PC-9 (cell line): ENCODE data around the gene PLB1. TPM values are rescaled to one million over a fixed set of nuclear protein-coding genes. Genes with fewer than 3 reads are reported as not detected.
A peak's percentile ranks its signal among the peaks of the same experiment; 100 is the strongest.

Experiments
- BruUV-seq: library from RNA; stranded (reverse); fragments of 400-500 nt; replicated peaks from 2 replicates; lab custom pipeline; 2021; lab: Mats Ljungman, UMichigan
- CTCF ChIA-PET: fragments of 300-600 bp; sonication (Branson Sonifier 250); formaldehyde crosslinking; loops from one replicate; lab custom pipeline; 2022; ENCODE audit warnings: antibody characterized with exemption; lab: Charles Lee
- POLR2A ChIA-PET: fragments of 300-600 bp; sonication (Branson Sonifier 250); formaldehyde crosslinking; loops from one replicate; lab custom pipeline; 2022; ENCODE audit warnings: antibody characterized with exemption; ENCODE audit not compliant: unreplicated experiment; lab: Charles Lee
- DNase-seq, 2 experiments: peaks; one replicate each; pipeline versions ENCODE4 v3.0.0 to v3.0.0-alpha.2; 2015 to 2022; ENCODE audit warnings: mixed read lengths in 1 of 2
- H2AFZ ChIP-seq: fragments of 200-600 bp; sonication (generic); 2 replicates; pipeline ENCODE4 v1.8.1; 2017; ENCODE audit warnings: antibody characterized with exemption
- H3F3A ChIP-seq: fragments of 200-600 bp; sonication (generic); 2 replicates; pipeline ENCODE4 v1.8.1; 2017; ENCODE audit warnings: antibody characterized with exemption, mild to moderate bottlenecking, low read depth; ENCODE audit not compliant: insufficient read depth
- H3K27ac ChIP-seq: fragments of 200-600 bp; sonication (generic); 2 replicates; pipeline ENCODE4 v1.6.1; 2016; ENCODE audit warnings: mixed run types
- H3K27me3 ChIP-seq: fragments of 200-600 bp; sonication (generic); 2 replicates; pipeline ENCODE4 v1.6.1; 2016; ENCODE audit warnings: low read depth, mixed run types; ENCODE audit not compliant: insufficient read depth
- H3K36me3 ChIP-seq: fragments of 200-600 bp; sonication (generic); 2 replicates; pipeline ENCODE4 v1.6.1; 2016; ENCODE audit warnings: low read depth, mixed run types
- H3K4me1 ChIP-seq: fragments of 200-600 bp; sonication (generic); replicated peaks from 2 replicates; pipeline ENCODE4 v1.6.1; 2016; ENCODE audit warnings: mixed run types; ENCODE audit not compliant: insufficient read depth
- H3K4me2 ChIP-seq: fragments of 200-600 bp; sonication (generic); 2 replicates; pipeline ENCODE4 v1.6.1; 2017; ENCODE audit warnings: mixed run types
- H3K4me3 ChIP-seq: fragments of 200-600 bp; sonication (generic); 2 replicates; pipeline ENCODE4 v1.6.1; 2016; ENCODE audit warnings: mixed run types
- H3K79me2 ChIP-seq: fragments of 200-600 bp; sonication (generic); 2 replicates; pipeline ENCODE4 v1.6.1; 2017; ENCODE audit warnings: low read depth, mixed run types
- H3K9me2 ChIP-seq: fragments of 200-600 bp; sonication (generic); 2 replicates; pipeline ENCODE4 v1.8.1; 2017; ENCODE audit warnings: mild to moderate bottlenecking; ENCODE audit not compliant: insufficient read depth
- H3K9me3 ChIP-seq: fragments of 200-600 bp; sonication (generic); 2 replicates; pipeline ENCODE4 v1.8.1; 2016; ENCODE audit warnings: low read depth; ENCODE audit not compliant: insufficient read depth
- H4K20me1 ChIP-seq: fragments of 200-600 bp; sonication (generic); 2 replicates; pipeline ENCODE4 v1.8.1; 2017; ENCODE audit not compliant: insufficient read depth
- EZH2 ChIP-seq: fragments of 200-600 bp; sonication (generic); IDR thresholded peaks from 2 replicates; pipeline ENCODE4 v1.8.0; 2017; ENCODE audit warnings: antibody characterized with exemption, low read depth
- intact Hi-C: fragments of 100-400 bp; cut with micrococcal nuclease; formaldehyde crosslinking; loops from one replicate; pipeline ENCODE4 v1.10.0; 2022; ENCODE audit not compliant: unreplicated experiment
- total RNA-seq: library from RNA; stranded (reverse); gene quantifications from 2 replicates; pipeline ENCODE4 v1.2.3, GENCODE V29; 2021
- TF ChIP-seq, protein P1 (sequence below): fragments of 200-600 bp; sonication (generic); conservative IDR thresholded peaks from 2 replicates; pipeline ENCODE4 v1.6.1; 2017; ENCODE audit warnings: mixed run types, antibody characterized with exemption, mild to moderate bottlenecking, moderate library complexity

PLB1 gene
- total RNA-seq, 1 experiment from 2014 or later, result 2.7 TPM

DNA sequence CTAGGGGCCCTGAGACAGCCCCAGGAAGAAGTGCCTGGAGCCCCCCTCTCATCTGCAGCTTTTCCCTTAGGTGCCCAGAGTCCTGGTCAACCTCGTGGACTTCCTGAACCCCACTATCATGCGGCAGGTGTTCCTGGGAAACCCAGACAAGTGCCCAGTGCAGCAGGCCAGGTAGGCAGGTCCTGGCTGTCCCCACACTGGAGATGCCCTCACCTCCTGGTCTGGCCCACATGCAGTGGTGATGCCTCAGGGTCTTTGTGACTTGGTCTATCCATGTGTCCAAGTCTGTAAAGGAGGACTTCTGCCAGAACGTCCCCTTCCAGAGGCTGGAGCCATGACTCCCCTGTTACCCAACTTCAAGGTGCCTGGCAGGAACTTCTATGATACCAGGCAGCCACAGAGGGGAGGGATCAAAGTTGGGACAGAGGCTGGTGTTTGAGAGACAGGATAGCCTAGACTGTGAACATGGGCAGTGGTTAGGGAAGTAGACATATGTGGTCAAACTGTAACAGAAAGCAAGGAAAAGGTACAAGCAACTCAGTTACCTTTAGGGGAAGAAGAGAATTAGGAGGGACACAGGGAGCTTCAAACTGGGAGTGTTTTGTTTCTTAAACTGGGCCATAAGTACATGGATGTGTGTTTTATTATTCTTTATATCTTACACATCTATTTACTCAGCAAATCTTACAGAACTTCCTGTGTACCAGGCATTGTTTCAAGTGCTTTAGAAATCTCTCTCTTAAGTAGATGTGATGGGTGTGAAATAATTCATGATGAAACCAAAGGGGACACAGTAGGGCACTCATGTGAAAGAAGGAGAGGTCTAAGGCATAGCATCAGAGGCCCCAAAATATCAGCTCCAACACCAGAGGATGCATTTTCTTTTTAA lies 107.1 kb downstream of the PLB1 start:
- intact Hi-C loops, result no loop called here
- Histone ChIP-seq H3K27me3 (no peaks in the 10 kb centered on the region), H3K36me3 (no peaks in the 10 kb centered on the region), H3K4me2 (peak overlapping the region; percentile 38), H3K4me1 (peaks cover 28% of the 10 kb centered on the region), H4K20me1 (no peaks in the 10 kb centered on the region), H3K27ac (peak overlapping the region; percentile 65), H3K79me2 (no peaks in the 10 kb centered on the region), H2AFZ (no peak overlapping the region), H3K9me2 (no peaks in the 10 kb centered on the region), H3F3A (peaks cover 25% of the 10 kb centered on the region; the same call in 1 of the 2 replicates), H3K4me3 (no peak overlapping the region), H3K9me3 (0 out of 2 replicates have a peak, but pooled peaks cover 3% of the 10 kb centered on the region)
- TF ChIP-seq, protein P1, sequence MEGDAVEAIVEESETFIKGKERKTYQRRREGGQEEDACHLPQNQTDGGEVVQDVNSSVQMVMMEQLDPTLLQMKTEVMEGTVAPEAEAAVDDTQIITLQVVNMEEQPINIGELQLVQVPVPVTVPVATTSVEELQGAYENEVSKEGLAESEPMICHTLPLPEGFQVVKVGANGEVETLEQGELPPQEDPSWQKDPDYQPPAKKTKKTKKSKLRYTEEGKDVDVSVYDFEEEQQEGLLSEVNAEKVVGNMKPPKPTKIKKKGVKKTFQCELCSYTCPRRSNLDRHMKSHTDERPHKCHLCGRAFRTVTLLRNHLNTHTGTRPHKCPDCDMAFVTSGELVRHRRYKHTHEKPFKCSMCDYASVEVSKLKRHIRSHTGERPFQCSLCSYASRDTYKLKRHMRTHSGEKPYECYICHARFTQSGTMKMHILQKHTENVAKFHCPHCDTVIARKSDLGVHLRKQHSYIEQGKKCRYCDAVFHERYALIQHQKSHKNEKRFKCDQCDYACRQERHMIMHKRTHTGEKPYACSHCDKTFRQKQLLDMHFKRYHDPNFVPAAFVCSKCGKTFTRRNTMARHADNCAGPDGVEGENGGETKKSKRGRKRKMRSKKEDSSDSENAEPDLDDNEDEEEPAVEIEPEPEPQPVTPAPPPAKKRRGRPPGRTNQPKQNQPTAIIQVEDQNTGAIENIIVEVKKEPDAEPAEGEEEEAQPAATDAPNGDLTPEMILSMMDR, result no peak
- no peak for TF ChIP-seq EZH2
- CTCF ChIA-PET, result interaction anchor here (0.5 kb wide), 1 partner anchor 128 kb away, joined by 4 read pairs; no protein-coding TSS in a partner anchor
- POLR2A ChIA-PET, result no interaction called here
- DNase-seq, result peak in 1 of 2 experiments; percentile 51
- BruUV-seq, result no TSS peak

GRCh38 chr2:28603821-28604220 lies 108.0 kb downstream of the PLB1 start:
- TF ChIP-seq, protein P1, result no peak
- no peak for TF ChIP-seq EZH2
- POLR2A ChIA-PET, result no interaction called here

GRCh38 chr2:28604284-28604843 lies 108.5 kb downstream of the PLB1 start:
- Histone ChIP-seq H3K9me3 (0 out of 2 replicates have a peak, but pooled peaks cover 3% of the 10 kb centered on the region), H3K36me3 (no peaks in the 10 kb centered on the region), H3K9me2 (no peaks in the 10 kb centered on the region), H4K20me1 (no peaks in the 10 kb centered on the region), H3K79me2 (no peaks in the 10 kb centered on the region), H3K4me3 (no peak overlapping the region), H3K27ac (peak overlapping the region; percentile 65), H3K27me3 (no peaks in the 10 kb centered on the region), H3F3A (peaks cover 26% of the 10 kb centered on the region; the same call in 1 of the 2 replicates), H2AFZ (no peak overlapping the region), H3K4me2 (peak overlapping the region; percentile 38), H3K4me1 (peaks cover 28% of the 10 kb centered on the region)
- intact Hi-C loops, result no loop called here
- TF ChIP-seq, protein P1, result no peak
- TF ChIP-seq EZH2, result no peak
- ChIA-PET CTCF (no interaction called here), POLR2A (no interaction called here)
- DNase-seq, result peak in 1 of 2 experiments; percentile 54
- BruUV-seq, result no TSS peak

More at GRCh38 chr2:28603821-28604220, 108.0 kb downstream of the PLB1 start:
- no TSS peak for BruUV-seq
- Histone ChIP-seq H4K20me1 (no peaks in the 10 kb centered on the region), H3K36me3 (no peaks in the 10 kb centered on the region), H3F3A (peaks cover 25% of the 10 kb centered on the region; the same call in 1 of the 2 replicates), H3K4me2 (peak overlapping the region; percentile 38), H3K4me3 (no peak overlapping the region), H3K9me3 (0 out of 2 replicates have a peak, but pooled peaks cover 3% of the 10 kb centered on the region), H3K27me3 (no peaks in the 10 kb centered on the region), H3K27ac (peak overlapping the region; percentile 65), H3K9me2 (no peaks in the 10 kb centered on the region), H2AFZ (no peak overlapping the region), H3K4me1 (peaks cover 28% of the 10 kb centered on the region), H3K79me2 (no peaks in the 10 kb centered on the region)
- CTCF ChIA-PET, result interaction anchor here (0.5 kb wide), 1 partner anchor 127 kb away, joined by 4 read pairs; no protein-coding TSS in a partner anchor
- intact Hi-C loops, result no loop called here
- no peak for DNase-seq
